ENCODE data around the gene DLX3. TPM values are rescaled to one million over a fixed set of nuclear protein-coding genes. Genes with fewer than 3 reads are reported as not detected.
A peak's percentile ranks its signal among the peaks of the same experiment; 100 is the strongest.

Gene DLX3
- total RNA-seq, 1 experiment from 2014 or later, result 4.9 TPM

DNA sequence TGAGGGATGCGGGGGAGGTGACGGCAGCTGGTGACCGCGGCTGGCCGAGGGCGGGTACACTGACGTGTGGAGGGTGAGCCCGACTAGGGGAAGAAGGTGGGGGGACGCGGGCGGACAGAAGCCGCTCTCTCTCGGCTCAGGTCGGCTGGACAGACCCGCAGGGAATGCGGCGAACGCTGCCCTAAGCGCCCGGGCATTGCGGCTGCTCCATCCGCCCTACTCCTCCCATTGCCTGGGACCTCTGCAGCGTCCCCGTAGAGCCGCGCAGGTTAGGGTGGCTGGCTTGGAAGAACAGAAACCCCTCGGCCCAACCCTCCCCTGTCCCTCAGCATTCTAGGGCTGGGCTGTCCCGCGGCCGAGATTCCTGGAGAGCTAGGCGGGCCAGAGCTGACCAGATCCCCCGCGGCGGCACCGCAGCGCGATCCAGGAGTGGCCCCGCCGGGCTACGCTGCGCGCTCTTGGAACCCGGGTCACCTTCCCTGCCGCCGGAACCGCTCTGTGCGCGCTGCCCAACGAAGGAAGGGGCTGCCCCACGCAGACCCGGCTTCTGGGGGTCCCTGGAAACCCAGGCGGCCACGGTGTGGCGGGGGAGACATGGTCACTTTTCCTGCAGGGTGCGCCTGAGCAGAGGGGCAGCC lies 23.1 kb downstream of the DLX3 start:
- POLR2A ChIA-PET, result no interaction called here
- BruUV-seq (replicated peaks), result no TSS peak
- Histone ChIP-seq H3K4me1 (peaks cover 27% of the 10 kb centered on the region), H3K27me3 (replicated peaks; ENCODE audit: control insufficient read depth, insufficient read depth, low read length) (no peaks in the 10 kb centered on the region), H3K36me3 (ENCODE audit: control insufficient read depth, insufficient read depth, low read length) (no peaks in the 10 kb centered on the region), H3K9me3 (no peaks in the 10 kb centered on the region), H3K4me3 (ENCODE audit: low read depth, low read length) (no peak overlapping the region)
- Mint-ChIP-seq H3K9me3 (ENCODE audit: unreplicated experiment) (no peaks in the 10 kb centered on the region), H3K4me1 (ENCODE audit: low read depth, unreplicated experiment) (peaks cover 25% of the 10 kb centered on the region), H3K27ac (ENCODE audit: unreplicated experiment) (no peak overlapping the region), H3K36me3 (ENCODE audit: insufficient read depth, unreplicated experiment) (peaks cover 6% of the 10 kb centered on the region), H3K4me3 (ENCODE audit: unreplicated experiment) (no peak overlapping the region), H3K27me3 (ENCODE audit: insufficient read depth, unreplicated experiment) (peaks cover 3% of the 10 kb centered on the region)
- intact Hi-C loops (cut with micrococcal nuclease; ENCODE audit: unreplicated experiment), result no loop called here
- CTCF ChIA-PET, result no interaction called here
- TF ChIP-seq, protein P1, sequence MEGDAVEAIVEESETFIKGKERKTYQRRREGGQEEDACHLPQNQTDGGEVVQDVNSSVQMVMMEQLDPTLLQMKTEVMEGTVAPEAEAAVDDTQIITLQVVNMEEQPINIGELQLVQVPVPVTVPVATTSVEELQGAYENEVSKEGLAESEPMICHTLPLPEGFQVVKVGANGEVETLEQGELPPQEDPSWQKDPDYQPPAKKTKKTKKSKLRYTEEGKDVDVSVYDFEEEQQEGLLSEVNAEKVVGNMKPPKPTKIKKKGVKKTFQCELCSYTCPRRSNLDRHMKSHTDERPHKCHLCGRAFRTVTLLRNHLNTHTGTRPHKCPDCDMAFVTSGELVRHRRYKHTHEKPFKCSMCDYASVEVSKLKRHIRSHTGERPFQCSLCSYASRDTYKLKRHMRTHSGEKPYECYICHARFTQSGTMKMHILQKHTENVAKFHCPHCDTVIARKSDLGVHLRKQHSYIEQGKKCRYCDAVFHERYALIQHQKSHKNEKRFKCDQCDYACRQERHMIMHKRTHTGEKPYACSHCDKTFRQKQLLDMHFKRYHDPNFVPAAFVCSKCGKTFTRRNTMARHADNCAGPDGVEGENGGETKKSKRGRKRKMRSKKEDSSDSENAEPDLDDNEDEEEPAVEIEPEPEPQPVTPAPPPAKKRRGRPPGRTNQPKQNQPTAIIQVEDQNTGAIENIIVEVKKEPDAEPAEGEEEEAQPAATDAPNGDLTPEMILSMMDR (IDR thresholded peaks at IDR 0.05; ENCODE audit: insufficient read depth in 1 of 2, low read depth in 1 of 2, low read length in 1 of 2, severe bottlenecking in 1 of 2, unreplicated experiment in 1 of 2), result no peak
- DNase-seq, result no peak

DNA sequence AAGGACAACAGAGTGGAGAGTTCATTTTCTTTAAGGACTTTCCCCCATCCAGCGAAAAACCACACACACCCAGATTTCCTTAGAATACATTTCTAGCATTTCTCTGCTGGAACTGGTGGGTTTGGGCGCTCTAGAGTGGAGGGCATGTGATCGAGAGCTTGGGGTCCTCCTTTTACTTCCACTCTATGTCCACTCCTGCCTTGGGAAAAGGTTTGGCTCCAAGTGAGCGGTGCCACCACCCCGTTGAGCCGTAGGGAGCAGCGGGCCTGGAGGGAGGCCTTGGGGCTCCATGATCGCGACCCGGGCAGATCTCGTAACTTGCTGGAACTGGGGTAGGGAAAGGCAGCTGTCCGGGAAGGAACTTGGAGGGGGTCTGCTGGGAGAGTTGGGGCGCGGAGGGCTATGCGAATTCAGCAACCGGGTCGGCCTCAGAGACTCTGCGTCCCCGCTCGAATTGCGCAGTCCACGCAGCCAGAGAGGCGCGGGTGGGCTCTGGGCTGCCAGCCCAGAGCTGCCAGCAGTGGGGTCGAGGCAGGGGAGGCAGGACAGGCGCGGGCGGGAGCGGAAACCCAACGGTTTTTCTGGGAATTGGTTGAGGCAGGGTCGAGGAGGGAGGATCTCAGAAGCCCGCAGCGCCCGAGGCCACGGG lies 23.7 kb downstream of the DLX3 start:
- H3K9me3 Mint-ChIP-seq (ENCODE audit: unreplicated experiment), result no peaks in the 10 kb centered on the region

DNA sequence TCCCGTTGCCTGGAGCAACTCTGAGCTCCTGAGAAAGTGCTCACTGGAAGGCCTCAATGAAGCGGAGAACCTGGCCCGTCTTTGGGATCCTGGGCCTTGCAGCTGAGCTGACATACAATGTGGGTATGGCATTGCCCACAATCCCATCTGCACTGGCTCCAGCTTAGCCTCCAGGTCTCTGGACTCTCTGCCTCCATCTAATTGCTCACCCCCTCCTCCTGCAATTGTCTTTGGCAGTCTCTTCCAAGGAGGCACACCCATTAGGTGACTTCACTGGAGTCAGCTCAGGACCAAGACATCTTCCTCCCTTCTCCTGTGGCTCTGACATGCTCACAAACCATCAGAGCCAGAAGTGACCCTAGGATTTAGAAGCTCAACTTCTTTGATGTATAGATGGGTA lies 24.5 kb downstream of the DLX3 start:
- Histone ChIP-seq H3K9me3 (no peaks in the 10 kb centered on the region), H3K4me3 (ENCODE audit: low read depth, low read length) (no peak overlapping the region), H3K36me3 (ENCODE audit: control insufficient read depth, insufficient read depth, low read length) (no peaks in the 10 kb centered on the region), H3K4me1 (peaks cover 14% of the 10 kb centered on the region), H3K27me3 (replicated peaks; ENCODE audit: control insufficient read depth, insufficient read depth, low read length) (no peaks in the 10 kb centered on the region)
- peaks cover 6% of the 10 kb centered on the region for H3K36me3 Mint-ChIP-seq (ENCODE audit: insufficient read depth, unreplicated experiment)
- CTCF ChIA-PET, result interaction anchor here (0.7 to 1.2 kb wide), 3 partner anchors 17 to 71 kb away, joined by 3 to 5 read pairs (median 3); no protein-coding TSS in a partner anchor
- TF ChIP-seq, protein P1 (IDR thresholded peaks at IDR 0.05; ENCODE audit: insufficient read depth in 1 of 2, low read depth in 1 of 2, low read length in 1 of 2, severe bottlenecking in 1 of 2, unreplicated experiment in 1 of 2), result no peak
- DNase-seq, result no peak
- H3K4me1 Mint-ChIP-seq (ENCODE audit: low read depth, unreplicated experiment), result peaks cover 11% of the 10 kb centered on the region
- no peak overlapping the region for H3K27ac Mint-ChIP-seq (ENCODE audit: unreplicated experiment)
- POLR2A ChIA-PET, result no interaction called here
- H3K27me3 Mint-ChIP-seq (ENCODE audit: insufficient read depth, unreplicated experiment), result peaks cover 3% of the 10 kb centered on the region
- BruUV-seq (replicated peaks), result no TSS peak
- peak overlapping the region; percentile 94 for H3K4me3 Mint-ChIP-seq (ENCODE audit: unreplicated experiment)
- intact Hi-C loops (cut with micrococcal nuclease; ENCODE audit: unreplicated experiment), result no loop called here
- H3K9me3 Mint-ChIP-seq (ENCODE audit: unreplicated experiment), result no peaks in the 10 kb centered on the region

More for the DNA sequence above, 23.7 kb downstream of the DLX3 start:
- ChIA-PET CTCF (interaction anchor here (1.0 to 1.2 kb wide), 2 partner anchors 16 to 19 kb away, joined by 3 to 5 read pairs; no protein-coding TSS in a partner anchor), POLR2A (interaction anchor here (0.5 kb wide), 1 partner anchor 158 kb away, joined by 3 read pairs; no protein-coding TSS in a partner anchor)
- TF ChIP-seq, protein P1 (IDR thresholded peaks at IDR 0.05; ENCODE audit: insufficient read depth in 1 of 2, low read depth in 1 of 2, low read length in 1 of 2, severe bottlenecking in 1 of 2, unreplicated experiment in 1 of 2), result no peak
- Mint-ChIP-seq H3K4me3 (ENCODE audit: unreplicated experiment) (no peak overlapping the region), H3K27me3 (ENCODE audit: insufficient read depth, unreplicated experiment) (peaks cover 3% of the 10 kb centered on the region), H3K4me1 (ENCODE audit: low read depth, unreplicated experiment) (peaks cover 19% of the 10 kb centered on the region), H3K27ac (ENCODE audit: unreplicated experiment) (no peak overlapping the region), H3K36me3 (ENCODE audit: insufficient read depth, unreplicated experiment) (peaks cover 6% of the 10 kb centered on the region)
- Histone ChIP-seq H3K36me3 (ENCODE audit: control insufficient read depth, insufficient read depth, low read length) (no peaks in the 10 kb centered on the region), H3K9me3 (no peaks in the 10 kb centered on the region), H3K27me3 (replicated peaks; ENCODE audit: control insufficient read depth, insufficient read depth, low read length) (no peaks in the 10 kb centered on the region), H3K4me3 (ENCODE audit: low read depth, low read length) (no peak overlapping the region), H3K4me1 (peaks cover 22% of the 10 kb centered on the region)
- BruUV-seq (replicated peaks), result no TSS peak
- intact Hi-C loops (cut with micrococcal nuclease; ENCODE audit: unreplicated experiment), result no loop called here
- no peak for DNase-seq
